WTC11 (cell line): ENCODE data around the gene TAPT1.

Experiments used
- CBFB ChIP-seq: sonication (generic); formaldehyde crosslinking; IDR thresholded peaks from 2 replicates; pipeline ENCODE4 v1.8.1; 2022; ENCODE audit warnings: mild to moderate bottlenecking, low read depth, missing genetic modification reagents
- KAT7 ChIP-seq: sonication (generic); formaldehyde crosslinking; IDR thresholded peaks from 2 replicates; pipeline ENCODE4 v1.8.1; 2023; ENCODE audit warnings: missing genetic modification reagents, mild to moderate bottlenecking, borderline replicate concordance
- USF2 ChIP-seq: sonication (generic); formaldehyde crosslinking; IDR thresholded peaks from 2 replicates; pipeline ENCODE4 v1.8.1; 2023; ENCODE audit warnings: mild to moderate bottlenecking, missing genetic modification reagents, moderate library complexity

GRCh38 chr4:16155528-16156169, 70.6 kb downstream of the TAPT1 start:
- TF ChIP-seq KAT7 (no peak), CBFB (CRISPR knock-in tag) (no peak), USF2 (CRISPR knock-in tag) (no peak)
